Smooth muscle cell (in vitro differentiated cells): ENCODE results near the gene ENTPD6. TPM values are rescaled to one million over a fixed set of nuclear protein-coding genes. Genes with fewer than 3 reads are reported as not detected.

Experiments
- DNase-seq: peaks from one replicate; lab custom pipeline; 2025; ENCODE audit not compliant: unreplicated experiment; lab: John Stamatoyannopoulos, UW
- H2AFZ ChIP-seq: fragments of 200-600 bp; sonication (generic); 2 replicates; pipeline ENCODE4 v1.6.0; 2016; ENCODE audit warnings: antibody characterized with exemption, low read depth, mild to moderate bottlenecking
- H3F3A ChIP-seq: fragments of 200-600 bp; sonication (generic); 2 replicates; pipeline ENCODE4 v1.6.0; 2017; ENCODE audit warnings: antibody characterized with exemption, low read depth
- H3K27ac ChIP-seq: fragments of 200-600 bp; sonication (generic); 2 replicates; pipeline ENCODE4 v1.5.1; 2016; ENCODE audit warnings: low read depth, mild to moderate bottlenecking
- H3K27me3 ChIP-seq: fragments of 200-600 bp; sonication (generic); 2 replicates; pipeline ENCODE4 v1.6.1; 2016; ENCODE audit warnings: low read depth, mild to moderate bottlenecking
- H3K36me3 ChIP-seq: fragments of 200-600 bp; sonication (generic); 2 replicates; pipeline ENCODE4 v1.5.1; 2016; ENCODE audit warnings: low read depth
- H3K4me1 ChIP-seq: fragments of 200-600 bp; sonication (generic); 2 replicates; pipeline ENCODE4 v1.5.1; 2016; ENCODE audit warnings: low read depth
- H3K4me2 ChIP-seq: fragments of 200-600 bp; sonication (generic); 2 replicates; pipeline ENCODE4 v1.6.0; 2016; ENCODE audit warnings: mild to moderate bottlenecking
- H3K4me3 ChIP-seq: fragments of 200-600 bp; sonication (generic); 2 replicates; pipeline ENCODE4 v1.5.1; 2016; ENCODE audit warnings: mild to moderate bottlenecking
- H3K79me2 ChIP-seq: fragments of 200-600 bp; sonication (generic); 2 replicates; pipeline ENCODE4 v1.6.0; 2016; ENCODE audit warnings: low read depth, mild to moderate bottlenecking
- H3K9ac ChIP-seq: fragments of 200-600 bp; sonication (generic); 2 replicates; pipeline ENCODE4 v1.6.0; 2016; ENCODE audit warnings: low read depth
- H3K9me3 ChIP-seq: fragments of 200-600 bp; sonication (generic); replicated peaks from 2 replicates; pipeline ENCODE4 v1.5.1; 2016; ENCODE audit warnings: low read depth
- H4K20me1 ChIP-seq: fragments of 200-600 bp; sonication (generic); 2 replicates; pipeline ENCODE4 v1.6.0; 2016; ENCODE audit warnings: low read depth
- WGBS: methylation state at CpG from one replicate; pipeline ENCODE4 v1.1.7; 2016; ENCODE audit warnings: low lambda C conversion rate; 5-methylcytosine and 5-hydroxymethylcytosine counted together
- polyA plus RNA-seq: library from polyadenylated mRNA; unstranded; fragments of >200 nt; fragmentation: Nextera tagmentation; extraction: Ambion mirVana; gene quantifications from 2 replicates; pipeline ENCODE4 v1.2.1, GENCODE V29; 2016
- total RNA-seq: library from RNA; depleted of rRNA; stranded (reverse); fragments of >200 nt; gene quantifications from 2 replicates; pipeline ENCODE4 v1.2.3, GENCODE V29; 2014
- TF ChIP-seq, protein P1 (sequence below): fragments of 200-600 bp; sonication (generic); IDR thresholded peaks from 2 replicates; pipeline ENCODE4 v1.5.1; 2017; ENCODE audit warnings: borderline replicate concordance, mild to moderate bottlenecking, antibody characterized with exemption; ENCODE audit not compliant: insufficient read depth, poor library complexity, severe bottlenecking

ENTPD6 gene
- total and polyA plus RNA-seq, 2 experiments from 2014 or later, result 12.6 to 19.9 TPM

DNA sequence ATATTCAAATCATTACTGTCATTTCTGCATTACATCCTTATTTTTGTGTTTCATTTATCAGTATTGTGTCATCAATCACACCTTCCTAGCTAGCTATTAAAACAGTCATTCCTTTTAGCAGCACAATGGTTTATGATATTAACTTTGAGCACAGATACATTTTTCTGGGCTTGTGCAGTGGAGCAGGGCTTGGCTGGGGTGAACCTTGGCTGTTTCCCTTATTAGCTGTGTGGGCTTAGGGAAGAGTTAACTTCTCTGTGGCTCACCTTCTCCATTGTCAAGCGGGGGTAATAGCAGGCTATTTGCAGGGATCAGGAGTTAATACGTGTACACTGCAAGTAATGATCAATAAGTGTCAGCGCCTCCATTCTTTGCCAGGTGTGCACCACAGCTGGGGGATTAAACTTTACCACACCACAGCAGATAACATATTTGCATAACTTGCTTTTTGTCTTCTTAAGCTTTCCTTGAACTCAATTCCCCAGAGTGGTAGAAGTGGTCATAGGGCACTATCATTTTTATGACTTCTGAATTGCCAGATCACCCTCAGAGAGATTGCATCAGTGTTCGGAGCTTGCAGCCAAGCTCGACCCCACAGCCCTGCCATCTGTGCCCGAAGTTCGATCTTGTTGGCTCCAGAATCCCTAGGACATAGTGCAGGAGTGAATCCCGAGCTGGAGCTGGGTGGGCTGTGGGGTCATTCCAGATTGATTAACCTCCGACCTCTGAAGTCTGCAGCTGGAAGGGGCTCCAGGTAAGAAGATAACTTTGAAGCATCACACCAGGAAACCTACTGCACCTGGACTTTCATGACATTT lies 50.9 kb downstream of the ENTPD6 start:
- 78% methylated on average over 9 of the region's 9 CpGs for WGBS
- H2AFZ ChIP-seq, result no peak overlapping the region
- H3K4me2 ChIP-seq, result peak overlapping the region; percentile 93

DNA sequence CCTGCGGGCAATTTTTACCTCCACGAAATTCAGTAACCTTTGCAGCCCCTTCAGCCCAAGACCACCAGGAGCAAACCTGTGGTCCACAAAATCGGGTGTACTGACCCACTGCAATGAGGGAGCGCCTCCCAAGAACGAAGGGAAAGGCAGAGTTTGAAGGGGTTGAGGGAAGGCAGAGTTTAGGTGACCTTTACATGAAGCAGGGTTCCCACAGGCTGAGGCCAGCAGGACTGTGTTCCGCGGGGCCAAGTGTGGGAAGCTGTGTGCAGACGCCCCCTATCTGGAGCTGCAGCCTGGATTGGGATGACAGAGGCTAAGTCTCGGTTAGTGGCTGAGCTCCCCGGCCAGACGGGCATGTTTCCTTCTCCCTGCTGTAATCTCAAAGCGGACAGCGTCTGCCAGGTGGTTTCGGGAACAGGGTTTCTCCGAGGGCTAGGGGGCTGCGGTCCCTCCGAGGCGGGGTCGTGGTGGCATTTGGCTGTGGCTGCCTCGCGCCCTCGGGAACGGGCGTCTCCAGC lies 51.5 kb downstream of the ENTPD6 start:
- Histone ChIP-seq H3K36me3 (no peaks in the 10 kb centered on the region), H3K4me1 (peaks cover 26% of the 10 kb centered on the region), H4K20me1 (peaks cover 33% of the 10 kb centered on the region), H3K27ac (peak overlapping the region; percentile 6), H3F3A (no peaks in the 10 kb centered on the region), H3K79me2 (peaks cover 34% of the 10 kb centered on the region), H2AFZ (peak overlapping the region; percentile 74), H3K9me3 (no peaks in the 10 kb centered on the region), H3K4me2 (peak overlapping the region; percentile 93), H3K9ac (peak overlapping the region; percentile 63), H3K4me3 (peak overlapping the region; percentile 71), H3K27me3 (no peaks in the 10 kb centered on the region)
- WGBS, result 9% methylated on average over 24 of the region's 24 CpGs
- TF ChIP-seq, protein P1, sequence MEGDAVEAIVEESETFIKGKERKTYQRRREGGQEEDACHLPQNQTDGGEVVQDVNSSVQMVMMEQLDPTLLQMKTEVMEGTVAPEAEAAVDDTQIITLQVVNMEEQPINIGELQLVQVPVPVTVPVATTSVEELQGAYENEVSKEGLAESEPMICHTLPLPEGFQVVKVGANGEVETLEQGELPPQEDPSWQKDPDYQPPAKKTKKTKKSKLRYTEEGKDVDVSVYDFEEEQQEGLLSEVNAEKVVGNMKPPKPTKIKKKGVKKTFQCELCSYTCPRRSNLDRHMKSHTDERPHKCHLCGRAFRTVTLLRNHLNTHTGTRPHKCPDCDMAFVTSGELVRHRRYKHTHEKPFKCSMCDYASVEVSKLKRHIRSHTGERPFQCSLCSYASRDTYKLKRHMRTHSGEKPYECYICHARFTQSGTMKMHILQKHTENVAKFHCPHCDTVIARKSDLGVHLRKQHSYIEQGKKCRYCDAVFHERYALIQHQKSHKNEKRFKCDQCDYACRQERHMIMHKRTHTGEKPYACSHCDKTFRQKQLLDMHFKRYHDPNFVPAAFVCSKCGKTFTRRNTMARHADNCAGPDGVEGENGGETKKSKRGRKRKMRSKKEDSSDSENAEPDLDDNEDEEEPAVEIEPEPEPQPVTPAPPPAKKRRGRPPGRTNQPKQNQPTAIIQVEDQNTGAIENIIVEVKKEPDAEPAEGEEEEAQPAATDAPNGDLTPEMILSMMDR, result peak; percentile 19
- peak; percentile 75 for DNase-seq

More for the DNA sequence above, 50.9 kb downstream of the ENTPD6 start:
- Histone ChIP-seq H3K9ac (no peak overlapping the region), H3K4me3 (peak overlapping the region; percentile 71), H4K20me1 (peaks cover 27% of the 10 kb centered on the region), H3K4me1 (peaks cover 26% of the 10 kb centered on the region), H3K79me2 (peaks cover 27% of the 10 kb centered on the region), H3K27me3 (no peaks in the 10 kb centered on the region), H3K9me3 (no peaks in the 10 kb centered on the region), H3F3A (no peaks in the 10 kb centered on the region), H3K27ac (no peak overlapping the region), H3K36me3 (no peaks in the 10 kb centered on the region)
- DNase-seq, result no peak
- TF ChIP-seq, protein P1, result no peak

DNA sequence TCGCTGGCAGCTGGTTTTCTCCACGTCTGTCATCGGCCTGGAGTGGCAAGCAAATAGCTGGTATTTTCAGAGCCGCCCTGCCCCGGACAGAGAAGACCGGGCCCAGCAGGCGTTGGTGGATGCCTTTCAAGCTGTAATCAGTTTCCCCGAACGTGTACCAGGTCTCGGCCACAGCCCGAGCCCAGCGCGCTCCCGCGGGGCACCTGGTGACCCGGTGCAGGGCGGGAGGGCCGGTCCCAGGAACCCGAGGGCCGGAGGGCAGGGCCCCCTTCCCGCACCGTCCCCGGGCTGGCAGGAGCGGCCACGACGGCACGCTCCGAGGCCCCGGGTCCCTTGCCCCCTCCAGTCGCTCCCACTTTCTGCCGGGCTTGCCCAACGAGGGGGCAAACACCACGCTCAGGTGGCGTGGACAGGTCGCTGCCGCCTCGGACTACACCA lies 52.0 kb downstream of the ENTPD6 start:
- Histone ChIP-seq H3K27me3 (no peaks in the 10 kb centered on the region), H3K4me3 (peak overlapping the region; percentile 71), H2AFZ (peak overlapping the region; percentile 74), H3K4me2 (peak overlapping the region; percentile 93), H3K4me1 (peaks cover 31% of the 10 kb centered on the region), H3K27ac (peak overlapping the region; percentile 6), H3K79me2 (peaks cover 39% of the 10 kb centered on the region), H3F3A (no peaks in the 10 kb centered on the region), H3K9ac (peak overlapping the region; percentile 63), H3K9me3 (no peaks in the 10 kb centered on the region), H3K36me3 (no peaks in the 10 kb centered on the region), H4K20me1 (peaks cover 38% of the 10 kb centered on the region)
- DNase-seq, result peak; percentile 76
- WGBS, result 1% methylated on average over 31 of the region's 37 CpGs
- TF ChIP-seq, protein P1, result no peak
